Activated naive CD8-positive, alpha-beta T cell treated with anti-CD3 and anti-CD28 coated beads, Interleukin-2, amount 50 U/mL, for 24 hours (primary cell): ENCODE measurements around the gene SLC2A4RG.
A peak's percentile ranks its signal among the peaks of the same experiment; 100 is the strongest.

Experiments
- ATAC-seq: fragments of 150-1000 bp; cut with Tn5 transposase; one replicate; pipeline ENCODE4 v1.10.0; 2021
- DNase-seq: peaks from one replicate; pipeline ENCODE4 v3.0.0; 2021
- H3K27ac Mint-ChIP-seq: one replicate; pipeline ENCODE4 v1.8.0; 2021; ENCODE audit warnings: mild to moderate bottlenecking, mixed read lengths
- H3K27me3 Mint-ChIP-seq: one replicate; pipeline ENCODE4 v1.8.0; 2021; ENCODE audit warnings: mixed read lengths
- H3K36me3 Mint-ChIP-seq: one replicate; pipeline ENCODE4 v1.8.0; 2021; ENCODE audit warnings: low read depth, mixed read lengths
- H3K4me1 Mint-ChIP-seq: one replicate; pipeline ENCODE4 v1.8.0; 2021; ENCODE audit warnings: mixed read lengths
- H3K4me3 Mint-ChIP-seq: one replicate; pipeline ENCODE4 v1.8.0; 2021; ENCODE audit warnings: mild to moderate bottlenecking, moderate library complexity, mixed read lengths
- H3K9me3 Mint-ChIP-seq: one replicate; pipeline ENCODE4 v1.8.0; 2021; ENCODE audit warnings: mixed read lengths

Gene SLC2A4RG, protein sequence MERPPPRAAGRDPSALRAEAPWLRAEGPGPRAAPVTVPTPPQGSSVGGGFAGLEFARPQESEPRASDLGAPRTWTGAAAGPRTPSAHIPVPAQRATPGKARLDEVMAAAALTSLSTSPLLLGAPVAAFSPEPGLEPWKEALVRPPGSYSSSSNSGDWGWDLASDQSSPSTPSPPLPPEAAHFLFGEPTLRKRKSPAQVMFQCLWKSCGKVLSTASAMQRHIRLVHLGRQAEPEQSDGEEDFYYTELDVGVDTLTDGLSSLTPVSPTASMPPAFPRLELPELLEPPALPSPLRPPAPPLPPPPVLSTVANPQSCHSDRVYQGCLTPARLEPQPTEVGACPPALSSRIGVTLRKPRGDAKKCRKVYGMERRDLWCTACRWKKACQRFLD

GRCh38 chr20:63739130-63740069 is at the start of gene SLC2A4RG:
SLC2A4RG (plus strand) TSS chr20:63739776; CDS start chr20:63739913, 137 bp downstream.
- peak; percentile 63 for ATAC-seq
- Mint-ChIP-seq H3K4me3 (peak within 1 kb of the TSS; percentile 29), H3K4me1 (peaks cover 17% of the 10 kb centered on the region), H3K27me3 (no peaks in the 10 kb centered on the region), H3K9me3 (no peaks in the 10 kb centered on the region), H3K36me3 (no peaks in the 10 kb centered on the region), H3K27ac (no peak within 1 kb of the TSS)
- peak; percentile 70 for DNase-seq

GRCh38 chr20:63690003-63690897 is 49.3 kb upstream of the SLC2A4RG start:
- H3K27me3 Mint-ChIP-seq, result peaks cover 3% of the 10 kb centered on the region

GRCh38 chr20:63690898-63691710 is 48.5 kb upstream of the SLC2A4RG start:
- H3K4me3 Mint-ChIP-seq, result no peak overlapping the region
- H3K4me1 Mint-ChIP-seq, result peaks cover 15% of the 10 kb centered on the region
- H3K27me3 Mint-ChIP-seq, result peaks cover 3% of the 10 kb centered on the region
- no peak for ATAC-seq
- no peak for DNase-seq
- no peak overlapping the region for H3K27ac Mint-ChIP-seq
- no peaks in the 10 kb centered on the region for H3K9me3 Mint-ChIP-seq
- peaks cover 7% of the 10 kb centered on the region for H3K36me3 Mint-ChIP-seq

More at GRCh38 chr20:63690003-63690897, 49.3 kb upstream of the SLC2A4RG start:
- ATAC-seq, result no peak
- Mint-ChIP-seq H3K9me3 (no peaks in the 10 kb centered on the region), H3K36me3 (peaks cover 7% of the 10 kb centered on the region), H3K27ac (no peak overlapping the region), H3K4me3 (no peak overlapping the region), H3K4me1 (peaks cover 11% of the 10 kb centered on the region)
- DNase-seq, result no peak

GRCh38 chr20:63691711-63692435 is 47.7 kb upstream of the SLC2A4RG start:
- Mint-ChIP-seq H3K27ac (no peak overlapping the region), H3K36me3 (peaks cover 7% of the 10 kb centered on the region), H3K27me3 (peaks cover 3% of the 10 kb centered on the region), H3K4me1 (peaks cover 14% of the 10 kb centered on the region), H3K4me3 (no peak overlapping the region), H3K9me3 (no peaks in the 10 kb centered on the region)
- DNase-seq, result no peak
- ATAC-seq, result no peak

GRCh38 chr20:63692436-63693082 is 47.0 kb upstream of the SLC2A4RG start:
- H3K4me3 Mint-ChIP-seq, result peak overlapping the region; percentile 8
- no peak for DNase-seq

DNA sequence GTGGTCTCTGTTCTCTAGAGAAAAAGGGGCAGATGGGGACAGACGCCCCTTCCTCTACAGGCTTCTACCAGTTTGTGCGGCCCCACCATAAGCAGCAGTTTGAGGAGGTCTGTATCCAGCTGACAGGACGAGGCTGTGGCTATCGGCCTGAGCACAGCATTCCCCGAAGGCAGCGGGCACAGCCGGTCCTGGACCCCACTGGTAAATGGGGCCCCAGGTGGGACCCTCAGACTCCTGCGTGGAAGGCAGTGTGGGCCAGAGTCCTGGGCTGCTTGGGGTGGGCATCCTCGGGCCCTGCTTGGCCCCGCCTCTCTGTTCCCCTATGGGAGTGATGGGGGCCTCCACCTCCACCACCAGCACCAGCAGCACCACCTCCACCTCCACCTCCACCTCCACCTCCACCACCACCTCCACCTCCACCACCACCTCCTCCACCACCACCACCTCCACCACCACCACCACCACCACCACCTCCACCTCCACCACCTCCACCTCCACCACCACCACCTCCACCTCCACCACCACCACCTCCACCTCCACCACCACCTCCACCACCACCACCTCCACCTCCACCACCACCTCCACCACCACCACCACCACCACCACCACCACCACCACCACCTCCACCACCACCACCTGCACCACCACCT is 46.4 kb upstream of the SLC2A4RG start:
- H3K4me3 Mint-ChIP-seq, result no peak overlapping the region
- ATAC-seq, result no peak
- H3K4me1 Mint-ChIP-seq, result peaks cover 20% of the 10 kb centered on the region
- peaks cover 7% of the 10 kb centered on the region for H3K36me3 Mint-ChIP-seq
- H3K27ac Mint-ChIP-seq, result no peak overlapping the region
- no peaks in the 10 kb centered on the region for H3K9me3 Mint-ChIP-seq
- H3K27me3 Mint-ChIP-seq, result peaks cover 3% of the 10 kb centered on the region
- DNase-seq, result no peak

More at GRCh38 chr20:63692436-63693082, 47.0 kb upstream of the SLC2A4RG start:
- Mint-ChIP-seq H3K9me3 (no peaks in the 10 kb centered on the region), H3K27me3 (peaks cover 3% of the 10 kb centered on the region), H3K36me3 (peaks cover 7% of the 10 kb centered on the region), H3K27ac (peak overlapping the region; percentile 65), H3K4me1 (peaks cover 15% of the 10 kb centered on the region)
- no peak for ATAC-seq

DNA sequence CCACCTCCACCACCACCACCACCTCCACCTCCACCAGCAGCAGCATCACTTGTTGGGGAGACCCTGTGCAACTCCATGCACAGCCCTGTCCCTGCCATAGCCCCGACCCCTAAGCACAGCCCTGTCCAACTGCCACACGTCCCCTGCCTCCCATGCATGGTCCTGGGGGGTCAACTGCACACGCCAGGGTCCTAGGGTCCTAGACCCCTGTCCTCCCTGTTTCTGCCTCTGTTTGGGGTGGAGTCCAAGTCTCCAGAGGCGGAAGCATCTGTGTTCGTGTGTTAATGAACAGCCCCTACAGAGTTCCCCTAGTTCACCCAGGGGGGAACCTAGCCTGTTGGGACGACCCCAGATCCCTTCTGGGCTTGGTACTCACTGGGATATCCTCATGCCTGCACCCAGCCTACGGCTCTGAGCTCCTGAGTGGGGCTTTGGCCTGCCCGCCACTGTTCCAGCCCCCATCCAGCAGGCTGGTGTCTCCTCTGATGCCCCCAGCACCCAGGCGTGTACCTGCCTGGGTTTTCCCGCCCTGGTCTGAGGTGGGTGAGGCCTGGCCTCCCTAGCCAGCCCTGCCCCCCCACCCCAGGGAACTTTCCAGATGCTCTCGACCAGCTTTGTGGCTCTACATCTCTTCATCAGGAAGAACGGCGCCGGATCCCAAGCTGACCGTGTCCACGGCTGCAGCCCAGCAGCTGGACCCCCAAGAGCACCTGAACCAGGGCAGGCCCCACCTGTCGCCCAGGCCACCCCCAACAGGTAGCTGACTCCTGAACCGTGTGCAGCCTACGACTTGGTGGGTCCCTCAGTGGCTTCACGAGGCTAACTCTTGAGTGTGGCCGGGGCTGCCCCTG is 45.6 kb upstream of the SLC2A4RG start:
- DNase-seq (no peak), ATAC-seq (no peak)
- Mint-ChIP-seq H3K9me3 (no peaks in the 10 kb centered on the region), H3K27ac (peak overlapping the region; percentile 87), H3K36me3 (peaks cover 7% of the 10 kb centered on the region), H3K4me1 (peaks cover 26% of the 10 kb centered on the region), H3K27me3 (peaks cover 3% of the 10 kb centered on the region), H3K4me3 (peak overlapping the region; percentile 52)

DNA sequence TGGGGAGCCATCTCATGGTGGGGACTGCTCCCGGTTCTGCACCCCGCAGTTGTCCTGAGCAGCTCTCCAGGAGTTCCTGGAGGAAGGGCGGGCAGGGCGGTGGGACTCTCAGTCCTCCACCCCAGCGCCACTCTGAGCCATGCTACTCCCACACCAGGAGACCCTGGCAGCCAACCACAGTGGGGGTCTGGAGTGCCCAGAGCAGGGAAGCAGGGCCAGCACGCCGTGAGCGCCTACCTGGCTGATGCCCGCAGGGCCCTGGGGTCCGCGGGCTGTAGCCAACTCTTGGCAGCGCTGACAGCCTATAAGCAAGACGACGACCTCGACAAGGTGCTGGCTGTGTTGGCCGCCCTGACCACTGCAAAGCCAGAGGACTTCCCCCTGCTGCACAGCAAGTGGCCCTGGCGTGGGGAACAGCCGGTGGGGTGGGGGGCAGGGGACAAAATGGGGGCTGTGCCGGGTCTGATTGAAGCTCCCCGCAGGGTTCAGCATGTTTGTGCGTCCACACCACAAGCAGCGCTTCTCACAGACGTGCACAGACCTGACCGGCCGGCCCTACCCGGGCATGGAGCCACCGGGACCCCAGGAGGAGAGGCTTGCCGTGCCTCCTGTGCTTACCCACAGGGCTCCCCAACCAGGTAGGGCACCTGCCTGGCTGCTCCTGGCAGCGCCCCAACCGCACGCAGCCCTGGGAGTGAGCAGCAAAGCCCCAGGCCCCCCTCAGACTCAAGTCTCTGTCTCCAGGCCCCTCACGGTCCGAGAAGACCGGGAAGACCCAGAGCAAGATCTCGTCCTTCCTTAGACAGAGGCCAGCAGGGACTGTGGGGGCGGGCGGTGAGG is 44.8 kb upstream of the SLC2A4RG start:
- H3K27me3 Mint-ChIP-seq, result peaks cover 3% of the 10 kb centered on the region
- no peak for ATAC-seq
- H3K9me3 Mint-ChIP-seq, result no peaks in the 10 kb centered on the region
- no peak for DNase-seq
- H3K27ac Mint-ChIP-seq, result no peak overlapping the region
- H3K4me3 Mint-ChIP-seq, result no peak overlapping the region
- peaks cover 7% of the 10 kb centered on the region for H3K36me3 Mint-ChIP-seq
- peaks cover 33% of the 10 kb centered on the region for H3K4me1 Mint-ChIP-seq

GRCh38 chr20:63695424-63696305 is 43.9 kb upstream of the SLC2A4RG start:
- H3K27me3 Mint-ChIP-seq, result peaks cover 3% of the 10 kb centered on the region
- peaks cover 7% of the 10 kb centered on the region for H3K36me3 Mint-ChIP-seq
- DNase-seq (no peak), ATAC-seq (no peak)
- peaks cover 35% of the 10 kb centered on the region for H3K4me1 Mint-ChIP-seq
- H3K9me3 Mint-ChIP-seq, result no peaks in the 10 kb centered on the region
- H3K27ac Mint-ChIP-seq, result no peak overlapping the region
- H3K4me3 Mint-ChIP-seq, result no peak overlapping the region

- H3K36me3 Mint-ChIP-seq, result peaks cover 7% of the 10 kb centered on the region
- ATAC-seq, result peak; percentile 26
- no peak overlapping the region for H3K4me3 Mint-ChIP-seq
- DNase-seq, result peak; percentile 39
- H3K9me3 Mint-ChIP-seq, result no peaks in the 10 kb centered on the region
- H3K4me1 Mint-ChIP-seq, result peaks cover 35% of the 10 kb centered on the region
- H3K27me3 Mint-ChIP-seq, result peaks cover 3% of the 10 kb centered on the region
- H3K27ac Mint-ChIP-seq, result no peak overlapping the region
These were observed 43.3 kb upstream of the SLC2A4RG start for GRCh38 chr20:63696306-63696627.
